Liver (tissue), 9 donors: ENCODE results near the gene TGDS. TPM values are rescaled to one million over a fixed set of nuclear protein-coding genes. Genes with fewer than 3 reads are reported as not detected.

Experiments
- DNase-seq: peaks from one replicate; pipeline ENCODE4 v3.0.0-alpha.2; 2017; ENCODE audit warnings: low spot score
- H3K27ac ChIP-seq, 2 donors: one replicate each; pipeline ENCODE4 v1.7.0; 2013; ENCODE audit warnings: inconsistent platforms in 2 of 2, low read length in 2 of 2, control low read depth in 1 of 2, low read depth in 1 of 2, mild to moderate bottlenecking in 1 of 2
- H3K27me3 ChIP-seq, 4 donors: one replicate each; pipeline versions ENCODE4 v1.6.1 to v1.7.0; 2013; ENCODE audit warnings: low read length in 3 of 4, inconsistent platforms in 1 of 4, mild to moderate bottlenecking in 1 of 4, moderate library complexity in 1 of 4; ENCODE audit not compliant: control insufficient read depth in 4 of 4, insufficient read depth in 4 of 4
- H3K36me3 ChIP-seq, 4 donors: one replicate each; pipeline versions ENCODE4 v1.6.1 to v1.7.0; 2013; ENCODE audit warnings: low read length in 3 of 4, mild to moderate bottlenecking in 3 of 4, low read depth in 1 of 4, moderate library complexity in 1 of 4; ENCODE audit not compliant: control insufficient read depth in 4 of 4, insufficient read depth in 3 of 4
- H3K4me1 ChIP-seq, 4 donors: one replicate each; pipeline versions ENCODE4 v1.6.1 to v1.7.0; 2013; ENCODE audit warnings: low read length in 3 of 4, mild to moderate bottlenecking in 3 of 4, moderate library complexity in 1 of 4; ENCODE audit not compliant: control insufficient read depth in 4 of 4, insufficient read depth in 4 of 4
- H3K4me3 ChIP-seq, 3 donors: one replicate each; pipeline versions ENCODE4 v1.6.1 to v1.7.0; 2013; ENCODE audit warnings: low read length in 3 of 3, control low read depth in 1 of 3, low read depth in 1 of 3, mild to moderate bottlenecking in 1 of 3
- H3K9ac ChIP-seq, 2 donors: one replicate each; pipeline ENCODE4 v1.7.0; 2013; ENCODE audit warnings: low read length in 2 of 2, mild to moderate bottlenecking in 2 of 2, moderate library complexity in 2 of 2, control low read depth in 1 of 2, low read depth in 1 of 2
- H3K9me3 ChIP-seq, 4 donors: one replicate each; pipeline versions ENCODE4 v1.6.1 to v1.7.0; 2013; ENCODE audit warnings: low read length in 3 of 4; ENCODE audit not compliant: control insufficient read depth in 4 of 4
- ATF3 ChIP-seq: IDR thresholded peaks from 2 replicates; pipeline ENCODE4 v1.6.1; 2016; ENCODE audit warnings: antibody characterized with exemption
- CTCF ChIP-seq: fragments of 150-350 bp; IDR thresholded peaks from 2 replicates; pipeline ENCODE4 v1.5.1; 2017; ENCODE audit warnings: improper control_type of control experiment, low read depth, low read length; ENCODE audit not compliant: missing input control
- EGR1 ChIP-seq, 2 donors: IDR thresholded peaks; 2 replicates each; pipeline ENCODE4 v1.6.1; 2016 to 2018; ENCODE audit warnings: antibody characterized with exemption in 2 of 2, low read depth in 2 of 2
- FOXA1 ChIP-seq: IDR thresholded peaks from 2 replicates; pipeline ENCODE4 v1.6.1; 2016; ENCODE audit warnings: antibody characterized with exemption
- GABPA ChIP-seq, 2 donors: IDR thresholded peaks in 1 of 2; conservative IDR thresholded peaks in 1 of 2; 2 replicates each; pipeline ENCODE4 v1.6.1; 2016; ENCODE audit warnings: antibody characterized with exemption in 2 of 2, mild to moderate bottlenecking in 1 of 2, moderate library complexity in 1 of 2
- HNF4A ChIP-seq, 2 donors: conservative IDR thresholded peaks; 2 replicates each; pipeline ENCODE4 v1.6.1; 2016; ENCODE audit warnings: antibody characterized with exemption in 2 of 2, mild to moderate bottlenecking in 2 of 2
- HNF4G ChIP-seq: IDR thresholded peaks from 2 replicates; pipeline ENCODE4 v1.6.1; 2016; ENCODE audit warnings: antibody characterized with exemption
- JUND ChIP-seq, 2 donors: IDR thresholded peaks; 2 replicates each; pipeline ENCODE4 v1.6.1; 2016; ENCODE audit warnings: antibody characterized with exemption in 2 of 2
- MAX ChIP-seq: IDR thresholded peaks from 2 replicates; pipeline ENCODE4 v1.6.1; 2016; ENCODE audit warnings: antibody characterized with exemption
- NR2F2 ChIP-seq: IDR thresholded peaks from 2 replicates; pipeline ENCODE4 v1.6.1; 2016; ENCODE audit warnings: antibody characterized with exemption
- RAD21 ChIP-seq, 2 donors: IDR thresholded peaks; 2 replicates each; pipeline ENCODE4 v1.6.1; 2016; ENCODE audit warnings: antibody characterized with exemption in 2 of 2, mild to moderate bottlenecking in 2 of 2
- REST ChIP-seq: IDR thresholded peaks from 2 replicates; pipeline ENCODE4 v1.6.1; 2016; ENCODE audit warnings: antibody characterized with exemption, mild to moderate bottlenecking
- RXRA ChIP-seq, 2 donors: IDR thresholded peaks; 2 replicates each; pipeline ENCODE4 v1.6.1; 2017 to 2018; ENCODE audit warnings: antibody characterized with exemption in 2 of 2, mild to moderate bottlenecking in 1 of 2
- SP1 ChIP-seq: IDR thresholded peaks from 2 replicates; pipeline ENCODE4 v1.6.1; 2018; ENCODE audit warnings: antibody characterized with exemption, mild to moderate bottlenecking
- TAF1 ChIP-seq: conservative IDR thresholded peaks from 2 replicates; pipeline ENCODE4 v1.6.1; 2016; ENCODE audit warnings: antibody characterized with exemption, mild to moderate bottlenecking
- YY1 ChIP-seq: IDR thresholded peaks from 2 replicates; pipeline ENCODE4 v1.6.1; 2016; ENCODE audit warnings: antibody characterized with exemption, mild to moderate bottlenecking
- ZBTB33 ChIP-seq: IDR thresholded peaks from 2 replicates; pipeline ENCODE4 v1.6.1; 2016; ENCODE audit warnings: antibody characterized with exemption
- WGBS: extraction: QIAGEN DNeasy Blood & Tissue Kit; methylation state at CpG from one replicate; pipeline ENCODE4 v1.1.7; 2013; 5-methylcytosine and 5-hydroxymethylcytosine counted together
- polyA plus RNA-seq, 2 donors: library from polyadenylated mRNA; stranded (reverse) in 1 of 2; unstranded in 1 of 2; fragments of 200-250 nt in 1 of 2; fragments of >200 nt in 1 of 2; fragmentation: Nextera tagmentation in 1 of 2; extraction: Ambion mirVana in 1 of 2; gene quantifications; one replicate each; pipeline versions ENCODE4 v1.2.1 to v1.2.3, GENCODE V29; 2013 to 2015
- total RNA-seq, 2 donors: library from RNA; depleted of rRNA; stranded (reverse); fragments of >200 nt; gene quantifications; one replicate each; pipeline ENCODE4 v1.2.3, GENCODE V29; 2014
- donor health status: healthy.
- donor health status: healthy.
- donor health status: healthy.
- donor health status: healthy.
- donor health status: healthy.

Gene TGDS
- total and polyA plus RNA-seq, 4 donors, result 5.7 to 11.4 (median 9.5) TPM

- TF ChIP-seq REST (no peak), YY1 (no peak), ATF3 (no peak)
Observed at GRCh38 chr13:94557684-94558235, 38.2 kb downstream of the TGDS start (continued).

- Histone ChIP-seq H3K36me3 (no peaks in the 10 kb centered on the region), H3K4me1 (no peaks in the 10 kb centered on the region), H3K9ac (no peak overlapping the region), H3K4me3 (no peak overlapping the region), H3K27me3 (no peaks in the 10 kb centered on the region), H3K27ac (no peak overlapping the region), H3K9me3 (no peaks in the 10 kb centered on the region)
- TF ChIP-seq RXRA (IDR thresholded peaks at IDR 0.05) (no peak), ZBTB33 (no peak), SP1 (no peak), JUND (IDR thresholded peaks at IDR 0.05) (no peak), ATF3 (no peak), TAF1 (no peak), MAX (no peak), HNF4G (no peak), RAD21 (IDR thresholded peaks at IDR 0.05) (no peak), HNF4A (conservative IDR thresholded peaks at IDR 0.05) (no peak), REST (no peak), NR2F2 (no peak), EGR1 (IDR thresholded peaks at IDR 0.05; ENCODE audit: low read depth in 2 of 2) (no peak), CTCF (no peak), FOXA1 (no peak), GABPA (IDR thresholded peaks at IDR 0.05 in 1 of 2, conservative IDR thresholded peaks at IDR 0.05 in 1 of 2) (no peak)
- 69% methylated on average over 3 of the region's 3 CpGs for WGBS
- DNase-seq, result no peak
Observed at GRCh38 chr13:94556621-94557020, 39.3 kb downstream of the TGDS start.
